ENCODE data around the gene ARHGEF4. TPM values are rescaled to one million over a fixed set of nuclear protein-coding genes. Genes with fewer than 3 reads are reported as not detected.
A peak's percentile ranks its signal among the peaks of the same experiment; 100 is the strongest.

The ARHGEF4 gene
- total RNA-seq, 1 experiment from 2014 or later = 0.06 TPM

GRCh38 chr2:130872741-130873125, 36.0 kb downstream of the ARHGEF4 start:
- no peak for DNase-seq
- Histone ChIP-seq H3K9me3 (replicated peaks) (no peaks in the 10 kb centered on the region), H3K27ac (no peak overlapping the region), H3K4me3 (no peak overlapping the region), H3K36me3 (no peaks in the 10 kb centered on the region), H3K4me1 (no peaks in the 10 kb centered on the region), H3K27me3 (no peaks in the 10 kb centered on the region)

- DNase-seq = peak; percentile 50 to 75
- no peaks in the 10 kb centered on the region for H3K36me3 ChIP-seq
- no peaks in the 10 kb centered on the region for H3K4me1 ChIP-seq
- H3K9me3 ChIP-seq (replicated peaks) = no peaks in the 10 kb centered on the region
- H3K27me3 ChIP-seq = no peaks in the 10 kb centered on the region
- no peak overlapping the region for H3K4me3 ChIP-seq
- H3K27ac ChIP-seq = no peak overlapping the region
These were observed 37.1 kb downstream of the ARHGEF4 start for GRCh38 chr2:130873700-130874346.

GRCh38 chr2:130874512-130874911, 37.8 kb downstream of the ARHGEF4 start:
- H3K27me3 ChIP-seq = no peaks in the 10 kb centered on the region
- H3K4me3 ChIP-seq = no peak overlapping the region
- DNase-seq = no peak
- no peaks in the 10 kb centered on the region for H3K36me3 ChIP-seq
- no peak overlapping the region for H3K27ac ChIP-seq
- no peaks in the 10 kb centered on the region for H3K4me1 ChIP-seq
- H3K9me3 ChIP-seq (replicated peaks) = no peaks in the 10 kb centered on the region

GRCh38 chr2:130875935-130876334, 39.2 kb downstream of the ARHGEF4 start:
- Histone ChIP-seq H3K27me3 (no peaks in the 10 kb centered on the region), H3K36me3 (no peaks in the 10 kb centered on the region), H3K4me1 (no peaks in the 10 kb centered on the region), H3K27ac (no peak overlapping the region), H3K4me3 (no peak overlapping the region), H3K9me3 (replicated peaks) (no peaks in the 10 kb centered on the region)
- no peak for DNase-seq

- Histone ChIP-seq H3K36me3 (no peaks in the 10 kb centered on the region), H3K27ac (no peak overlapping the region), H3K9me3 (replicated peaks) (no peaks in the 10 kb centered on the region), H3K4me1 (no peaks in the 10 kb centered on the region), H3K27me3 (no peaks in the 10 kb centered on the region), H3K4me3 (no peak overlapping the region)
- no peak for DNase-seq
These were observed 40.5 kb downstream of the ARHGEF4 start for GRCh38 chr2:130877258-130877657.

GRCh38 chr2:130878316-130878715, 41.6 kb downstream of the ARHGEF4 start:
- Histone ChIP-seq H3K9me3 (replicated peaks) (no peaks in the 10 kb centered on the region), H3K27ac (no peak overlapping the region), H3K4me1 (no peaks in the 10 kb centered on the region), H3K27me3 (no peaks in the 10 kb centered on the region), H3K4me3 (no peak overlapping the region), H3K36me3 (no peaks in the 10 kb centered on the region)
- no peak for DNase-seq

GRCh38 chr2:130878933-130879332, 42.2 kb downstream of the ARHGEF4 start:
- no peak for DNase-seq
- no peak overlapping the region for H3K27ac ChIP-seq
- H3K36me3 ChIP-seq = no peaks in the 10 kb centered on the region
- H3K27me3 ChIP-seq = no peaks in the 10 kb centered on the region
- no peaks in the 10 kb centered on the region for H3K9me3 ChIP-seq (replicated peaks)
- H3K4me3 ChIP-seq = no peak overlapping the region
- H3K4me1 ChIP-seq = no peaks in the 10 kb centered on the region

- no peak overlapping the region for H3K27ac ChIP-seq
- H3K4me3 ChIP-seq = no peak overlapping the region
- DNase-seq = no peak
- H3K27me3 ChIP-seq = no peaks in the 10 kb centered on the region
- no peaks in the 10 kb centered on the region for H3K9me3 ChIP-seq (replicated peaks)
- H3K4me1 ChIP-seq = no peaks in the 10 kb centered on the region
- H3K36me3 ChIP-seq = no peaks in the 10 kb centered on the region
These were observed 45.5 kb downstream of the ARHGEF4 start for GRCh38 chr2:130882111-130882690.

GRCh38 chr2:130882991-130883390, 46.3 kb downstream of the ARHGEF4 start:
- no peak overlapping the region for H3K4me3 ChIP-seq
- DNase-seq = no peak
- no peak overlapping the region for H3K27ac ChIP-seq
- no peaks in the 10 kb centered on the region for H3K9me3 ChIP-seq (replicated peaks)
- H3K36me3 ChIP-seq = no peaks in the 10 kb centered on the region
- no peaks in the 10 kb centered on the region for H3K4me1 ChIP-seq
- peaks cover 5% of the 10 kb centered on the region; the same call in 1 of the 2 replicates for H3K27me3 ChIP-seq

GRCh38 chr2:130883496-130883895, 46.8 kb downstream of the ARHGEF4 start:
- no peak overlapping the region for H3K27ac ChIP-seq
- no peaks in the 10 kb centered on the region for H3K9me3 ChIP-seq (replicated peaks)
- no peaks in the 10 kb centered on the region for H3K36me3 ChIP-seq

GRCh38 chr2:130884013-130884412, 47.3 kb downstream of the ARHGEF4 start:
- Histone ChIP-seq H3K27me3 (peaks cover 9% of the 10 kb centered on the region; the same call in 1 of the 2 replicates), H3K4me1 (no peaks in the 10 kb centered on the region), H3K36me3 (no peaks in the 10 kb centered on the region), H3K27ac (no peak overlapping the region), H3K4me3 (no peak overlapping the region), H3K9me3 (replicated peaks) (no peaks in the 10 kb centered on the region)
- no peak for DNase-seq

More at GRCh38 chr2:130883496-130883895, 46.8 kb downstream of the ARHGEF4 start:
- no peak for DNase-seq
- H3K4me3 ChIP-seq = no peak overlapping the region
- peaks cover 7% of the 10 kb centered on the region; the same call in 1 of the 2 replicates for H3K27me3 ChIP-seq
- no peaks in the 10 kb centered on the region for H3K4me1 ChIP-seq

GRCh38 chr2:130884503-130884902, 47.8 kb downstream of the ARHGEF4 start:
- DNase-seq = no peak
- Histone ChIP-seq H3K9me3 (replicated peaks) (no peaks in the 10 kb centered on the region), H3K4me3 (no peak overlapping the region), H3K27me3 (peaks cover 9% of the 10 kb centered on the region; the same call in 1 of the 2 replicates), H3K4me1 (no peaks in the 10 kb centered on the region), H3K36me3 (no peaks in the 10 kb centered on the region), H3K27ac (no peak overlapping the region)

GRCh38 chr2:130887643-130888042, 50.9 kb downstream of the ARHGEF4 start:
- no peak for DNase-seq
- peaks cover 9% of the 10 kb centered on the region; the same call in 1 of the 2 replicates for H3K27me3 ChIP-seq
- H3K27ac ChIP-seq = no peak overlapping the region
- H3K9me3 ChIP-seq (replicated peaks) = no peaks in the 10 kb centered on the region
- no peaks in the 10 kb centered on the region for H3K4me1 ChIP-seq
- no peak overlapping the region for H3K4me3 ChIP-seq
- H3K36me3 ChIP-seq = no peaks in the 10 kb centered on the region

GRCh38 chr2:130890941-130891669, 54.4 kb downstream of the ARHGEF4 start:
- no peaks in the 10 kb centered on the region for H3K9me3 ChIP-seq (replicated peaks)

GRCh38 chr2:130891966-130892365, 55.3 kb downstream of the ARHGEF4 start:
- no peaks in the 10 kb centered on the region for H3K4me1 ChIP-seq
- no peaks in the 10 kb centered on the region for H3K9me3 ChIP-seq (replicated peaks)
- no peaks in the 10 kb centered on the region for H3K36me3 ChIP-seq
- H3K27ac ChIP-seq = no peak overlapping the region
- H3K4me3 ChIP-seq = no peak overlapping the region
- no peak for DNase-seq
- peaks cover 9% of the 10 kb centered on the region; the same call in 1 of the 2 replicates for H3K27me3 ChIP-seq

More at GRCh38 chr2:130890941-130891669, 54.4 kb downstream of the ARHGEF4 start:
- DNase-seq = no peak
- Histone ChIP-seq H3K27ac (no peak overlapping the region), H3K27me3 (peaks cover 9% of the 10 kb centered on the region; the same call in 1 of the 2 replicates), H3K36me3 (no peaks in the 10 kb centered on the region), H3K4me3 (no peak overlapping the region), H3K4me1 (no peaks in the 10 kb centered on the region)

Measured in SJCRH30 (cell line).